ENCODE measurements around the gene ST6GALNAC3. TPM values are rescaled to one million over a fixed set of nuclear protein-coding genes. Genes with fewer than 3 reads are reported as not detected.
"Not testable (repeated sequence)": the region's sequence is repeated elsewhere in the genome, so short reads cannot be mapped to it uniquely, and the experiment has no call there.

ST6GALNAC3 gene
- polyA plus RNA-seq, 1 donor (not counting 4 experiments of a cell fraction or from before 2014, with no cell fraction given), result 0.08 TPM

- Histone ChIP-seq H4K20me1 (ENCODE audit: control insufficient read depth, extremely low read depth, insufficient read depth, low read length) (no peaks in the 10 kb centered on the region), H3K9me1 (ENCODE audit: control insufficient read depth, extremely low read depth, insufficient read depth, low read length) (no peaks in the 10 kb centered on the region), H3K4me2 (ENCODE audit: control insufficient read depth, extremely low read depth, insufficient read depth, low read depth, low read length) (no peak overlapping the region), H3K4me3 (ENCODE audit: control insufficient read depth in 2 of 3, extremely low read depth in 1 of 3, insufficient read depth in 2 of 3, low read depth in 1 of 3, low read length in 3 of 3) (no peak overlapping the region), H2AFZ (ENCODE audit: control insufficient read depth, low read length) (no peak overlapping the region), H3K36me3 (ENCODE audit: control insufficient read depth in 2 of 2, extremely low read depth in 1 of 2, insufficient read depth in 2 of 2, low read length in 2 of 2) (no peaks in the 10 kb centered on the region), H3K79me2 (ENCODE audit: control insufficient read depth, insufficient read depth, low read length) (no peaks in the 10 kb centered on the region), H3K27me3 (ENCODE audit: control insufficient read depth, extremely low read depth, insufficient read depth, low read length) (no peaks in the 10 kb centered on the region), H3K4me1 (ENCODE audit: control insufficient read depth, extremely low read depth, insufficient read depth, low read length) (no peaks in the 10 kb centered on the region), H3K27ac (ENCODE audit: control insufficient read depth, insufficient read depth, low read length) (no peak overlapping the region), H3K9ac (ENCODE audit: control insufficient read depth, extremely low read depth, insufficient read depth, low read length) (no peak overlapping the region), H3K9me3 (ENCODE audit: control insufficient read depth, low read depth, low read length) (no peaks in the 10 kb centered on the region)
- dilution Hi-C loops (cut with MboI; ENCODE audit: extremely low pct_ligation_motif_present, low sequenced_read_pairs), result no loop called here
- FAIRE-seq, result no peak
- no peak for TF ChIP-seq EZH2 (IDR thresholded peaks at IDR 0.05; ENCODE audit: low read length)
- no peak for TF ChIP-seq CTCF (optimal IDR thresholded peaks at IDR 0.05 in 1 of 3, IDR thresholded peaks at IDR 0.05 in 1 of 3, conservative IDR thresholded peaks at IDR 0.05 in 1 of 3; ENCODE audit: extremely low read depth in 1 of 3, insufficient read depth in 2 of 3, low read length in 3 of 3)
- no peak for DNase-seq (ENCODE audit: low read depth, low spot score)
Measured at GRCh38 chr1:76644139-76644538, 569.6 kb downstream of the ST6GALNAC3 start.

DNA sequence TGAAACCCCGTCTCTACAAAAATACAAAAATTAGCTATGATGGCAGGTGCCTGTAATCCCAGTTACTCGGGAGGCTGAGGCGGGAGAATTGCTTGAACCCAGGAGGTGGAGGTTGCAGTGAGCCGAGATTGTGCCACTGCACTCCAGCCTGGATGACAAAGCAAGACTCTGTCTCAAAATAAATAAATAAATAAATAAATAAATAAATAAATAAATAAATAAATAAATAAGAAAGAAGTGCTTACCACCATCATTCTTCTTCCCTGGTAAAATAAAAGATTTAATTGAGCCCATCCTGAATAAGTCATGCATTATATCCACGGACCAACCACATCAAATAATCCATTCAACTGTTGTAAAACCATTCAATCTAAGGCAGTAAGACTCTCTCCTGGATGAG lies 578.3 kb downstream of the ST6GALNAC3 start:
- H3K4me2 ChIP-seq (ENCODE audit: control insufficient read depth, extremely low read depth, insufficient read depth, low read depth, low read length); H3K9me3 ChIP-seq (ENCODE audit: control insufficient read depth, low read depth, low read length); H3K9ac ChIP-seq (ENCODE audit: control insufficient read depth, extremely low read depth, insufficient read depth, low read length); H3K79me2 ChIP-seq (ENCODE audit: control insufficient read depth, insufficient read depth, low read length); FAIRE-seq; H3K9me1 ChIP-seq (ENCODE audit: control insufficient read depth, extremely low read depth, insufficient read depth, low read length); dilution Hi-C loops (cut with MboI; ENCODE audit: extremely low pct_ligation_motif_present, low sequenced_read_pairs); DNase-seq (ENCODE audit: low read depth, low spot score); H3K36me3 ChIP-seq (ENCODE audit: control insufficient read depth in 2 of 2, extremely low read depth in 1 of 2, insufficient read depth in 2 of 2, low read length in 2 of 2); H3K27ac ChIP-seq (ENCODE audit: control insufficient read depth, insufficient read depth, low read length); H4K20me1 ChIP-seq (ENCODE audit: control insufficient read depth, extremely low read depth, insufficient read depth, low read length); H3K4me1 ChIP-seq (ENCODE audit: control insufficient read depth, extremely low read depth, insufficient read depth, low read length); H3K4me3 ChIP-seq (ENCODE audit: control insufficient read depth in 2 of 3, extremely low read depth in 1 of 3, insufficient read depth in 2 of 3, low read depth in 1 of 3, low read length in 3 of 3); H3K27me3 ChIP-seq (ENCODE audit: control insufficient read depth, extremely low read depth, insufficient read depth, low read length); H2AFZ ChIP-seq (ENCODE audit: control insufficient read depth, low read length): not testable (repeated sequence)

- Histone ChIP-seq H2AFZ (ENCODE audit: control insufficient read depth, low read length) (no peak overlapping the region), H4K20me1 (ENCODE audit: control insufficient read depth, extremely low read depth, insufficient read depth, low read length) (no peaks in the 10 kb centered on the region), H3K79me2 (ENCODE audit: control insufficient read depth, insufficient read depth, low read length) (no peaks in the 10 kb centered on the region), H3K4me3 (ENCODE audit: control insufficient read depth in 2 of 3, extremely low read depth in 1 of 3, insufficient read depth in 2 of 3, low read depth in 1 of 3, low read length in 3 of 3) (no peak overlapping the region), H3K4me1 (ENCODE audit: control insufficient read depth, extremely low read depth, insufficient read depth, low read length) (no peaks in the 10 kb centered on the region), H3K9me1 (ENCODE audit: control insufficient read depth, extremely low read depth, insufficient read depth, low read length) (no peaks in the 10 kb centered on the region), H3K36me3 (ENCODE audit: control insufficient read depth in 2 of 2, extremely low read depth in 1 of 2, insufficient read depth in 2 of 2, low read length in 2 of 2) (no peaks in the 10 kb centered on the region), H3K27ac (ENCODE audit: control insufficient read depth, insufficient read depth, low read length) (no peak overlapping the region), H3K9ac (ENCODE audit: control insufficient read depth, extremely low read depth, insufficient read depth, low read length) (no peak overlapping the region), H3K27me3 (ENCODE audit: control insufficient read depth, extremely low read depth, insufficient read depth, low read length) (no peaks in the 10 kb centered on the region), H3K4me2 (ENCODE audit: control insufficient read depth, extremely low read depth, insufficient read depth, low read depth, low read length) (no peak overlapping the region), H3K9me3 (ENCODE audit: control insufficient read depth, low read depth, low read length) (no peaks in the 10 kb centered on the region)
- FAIRE-seq (no peak), DNase-seq (ENCODE audit: low read depth, low spot score) (no peak)
- dilution Hi-C loops (cut with MboI; ENCODE audit: extremely low pct_ligation_motif_present, low sequenced_read_pairs), result no loop called here
- TF ChIP-seq CTCF (optimal IDR thresholded peaks at IDR 0.05 in 1 of 3, IDR thresholded peaks at IDR 0.05 in 1 of 3, conservative IDR thresholded peaks at IDR 0.05 in 1 of 3; ENCODE audit: extremely low read depth in 1 of 3, insufficient read depth in 2 of 3, low read length in 3 of 3), result no peak
- no peak for TF ChIP-seq EZH2 (IDR thresholded peaks at IDR 0.05; ENCODE audit: low read length)
Measured at GRCh38 chr1:76657623-76658022, 583.1 kb downstream of the ST6GALNAC3 start.

Data from keratinocyte (primary cell).